HepG2 (cell line): ENCODE results near the gene NUP214. TPM values are rescaled to one million over a fixed set of nuclear protein-coding genes. Genes with fewer than 3 reads are reported as not detected.

Experiments
- ATAC-seq: fragments of 200-7000 bp; cut with Tn5 transposase; 3 replicates; pipeline ENCODE4 v1.9.1; 2020; ENCODE audit warnings: mild to moderate bottlenecking, moderate library complexity
- BruUV-seq: library from RNA; stranded (reverse); fragments of 400-500 nt; replicated peaks from 2 replicates; lab custom pipeline; 2021; lab: Mats Ljungman, UMichigan
- CTCF ChIA-PET: fragments of 300-600 bp; formaldehyde crosslinking; extraction: SDS; loops from one replicate; lab custom pipeline; 2021; ENCODE audit warnings: low total read pairs, inconsistent platforms, low intra/inter-chr PET ratio; lab: Yijun Ruan, JAX
- POLR2A ChIA-PET: fragments of 350-600 bp; sonication (Branson Sonifier 250); formaldehyde crosslinking; loops from one replicate; lab custom pipeline; 2020; ENCODE audit warnings: antibody characterized with exemption, inconsistent platforms; lab: Yijun Ruan, JAX
- DNase-seq: peaks from one replicate; pipeline ENCODE4 v3.0.0-alpha.2; 2015; ENCODE audit warnings: low spot score
- FAIRE-seq: peaks from 3 replicates; lab custom pipeline; 2011; peaks lifted over from hg19 to GRCh38; lab: Jason Lieb, UNC
- H2AFZ ChIP-seq: one replicate; pipeline ENCODE4 v1.6.1; 2011; ENCODE audit warnings: low read length, inconsistent platforms
- H3K27ac ChIP-seq: fragments of 300-600 bp; 3 replicates; pipeline ENCODE4 v1.8.0; 2011; ENCODE audit warnings: mixed run types, mild to moderate bottlenecking, mixed read lengths, low read length, inconsistent platforms; ENCODE audit not compliant: insufficient read depth; ENCODE audit errors: extremely low read length
- H3K27me3 ChIP-seq, 2 experiments: fragments of 200-600 bp in 1 of 2; 2 replicates in 1 of 2; 3 replicates in 1 of 2; pipeline versions ENCODE4 v1.6.0 to v1.8.0; 2011; ENCODE audit warnings: low read length in 2 of 2, mild to moderate bottlenecking in 2 of 2, moderate library complexity in 2 of 2, inconsistent platforms in 1 of 2; ENCODE audit not compliant: insufficient read depth in 2 of 2, control insufficient read depth in 1 of 2
- H3K36me3 ChIP-seq, 2 experiments: fragments of 200-600 bp in 1 of 2; replicated peaks in 1 of 2; 2 replicates in 1 of 2; 3 replicates in 1 of 2; pipeline versions ENCODE4 v1.5.1 to v1.8.0; 2011; ENCODE audit warnings: low read length in 2 of 2, inconsistent platforms in 1 of 2; ENCODE audit not compliant: insufficient read depth in 2 of 2, control insufficient read depth in 1 of 2
- H3K4me1 ChIP-seq: 2 replicates; pipeline ENCODE4 v1.5.1; 2012; ENCODE audit warnings: low read length, inconsistent platforms; ENCODE audit not compliant: insufficient read depth
- H3K4me2 ChIP-seq: 2 replicates; pipeline ENCODE4 v1.6.0; 2011; ENCODE audit warnings: low read depth, low read length, inconsistent platforms
- H3K4me3 ChIP-seq, 3 experiments: fragments of 200-600 bp in 1 of 3; sonication (generic), shearing (Covaris generic) in 1 of 3; replicated peaks in 1 of 3; 2 replicates each; pipeline ENCODE4 v1.5.1; 2011 to 2016; ENCODE audit warnings: low read length in 3 of 3, inconsistent platforms in 2 of 3, low read depth in 2 of 3, mild to moderate bottlenecking in 2 of 3, control low read depth in 1 of 3, mixed read lengths in 1 of 3; ENCODE audit not compliant: insufficient read depth in 1 of 3
- H3K79me2 ChIP-seq: one replicate; pipeline ENCODE4 v1.6.1; 2011; ENCODE audit warnings: low read length, inconsistent platforms; ENCODE audit not compliant: insufficient read depth
- H3K9ac ChIP-seq: 2 replicates; pipeline ENCODE4 v1.6.0; 2011; ENCODE audit warnings: mild to moderate bottlenecking, low read depth, low read length, inconsistent platforms; ENCODE audit not compliant: insufficient read depth
- H3K9me3 ChIP-seq: 2 replicates; pipeline ENCODE4 v1.5.1; 2012; ENCODE audit warnings: mild to moderate bottlenecking, low read length
- H4K20me1 ChIP-seq: 2 replicates; pipeline ENCODE4 v1.6.0; 2011; ENCODE audit warnings: inconsistent platforms, mild to moderate bottlenecking, low read length, moderate library complexity; ENCODE audit not compliant: insufficient read depth
- CBX5 ChIP-seq: sonication (generic); formaldehyde crosslinking; IDR thresholded peaks from 2 replicates; pipeline ENCODE4 v1.4.0; 2020; ENCODE audit warnings: missing genetic modification reagents, borderline replicate concordance
- CTCF ChIP-seq: sonication (generic); formaldehyde crosslinking; IDR thresholded peaks from 2 replicates; pipeline ENCODE4 v1.5.0; 2020; ENCODE audit warnings: mild to moderate bottlenecking, missing genetic modification reagents, moderate library complexity
- HMGA1 ChIP-seq: sonication (generic); formaldehyde crosslinking; conservative IDR thresholded peaks from 2 replicates; pipeline ENCODE4 v1.4.0; 2020; ENCODE audit warnings: missing genetic modification reagents
- ISL2 ChIP-seq: sonication (generic); formaldehyde crosslinking; IDR thresholded peaks from 2 replicates; pipeline ENCODE4 v1.5.0; 2020; ENCODE audit warnings: missing genetic modification reagents
- POLR2G ChIP-seq: fragments of 200-400 bp; formaldehyde crosslinking; IDR thresholded peaks from 2 replicates; pipeline ENCODE4 v1.6.1; 2018; ENCODE audit warnings: mild to moderate bottlenecking, low read depth, low read length, moderate library complexity
- ZFP36L1 ChIP-seq: sonication (generic); formaldehyde crosslinking; IDR thresholded peaks from 2 replicates; pipeline ENCODE4 v1.8.0; 2022; ENCODE audit warnings: mild to moderate bottlenecking, missing genetic modification reagents, moderate library complexity
- ZHX1 ChIP-seq: sonication (generic); formaldehyde crosslinking; IDR thresholded peaks from 2 replicates; pipeline ENCODE4 v1.8.1; 2022; ENCODE audit warnings: low read depth, mild to moderate bottlenecking, missing genetic modification reagents
- ZNF10 ChIP-seq: sonication (generic); formaldehyde crosslinking; IDR thresholded peaks from 2 replicates; pipeline ENCODE4 v1.4.0; 2020; ENCODE audit warnings: mild to moderate bottlenecking, low read depth, missing genetic modification reagents, borderline replicate concordance
- ZNF256 ChIP-seq: sonication (generic); formaldehyde crosslinking; conservative IDR thresholded peaks from 2 replicates; pipeline ENCODE4 v1.4.0; 2020; ENCODE audit warnings: missing genetic modification reagents
- ZNF292 ChIP-seq: sonication (generic); formaldehyde crosslinking; IDR thresholded peaks from 2 replicates; pipeline ENCODE4 v1.8.1; 2022; ENCODE audit warnings: mild to moderate bottlenecking, low read depth, missing genetic modification reagents, borderline replicate concordance
- ZNF501 ChIP-seq: sonication (generic); formaldehyde crosslinking; IDR thresholded peaks from 2 replicates; pipeline ENCODE4 v1.5.1; 2020; ENCODE audit warnings: mild to moderate bottlenecking, moderate library complexity, missing genetic modification reagents
- ZNF747 ChIP-seq: sonication (generic); formaldehyde crosslinking; IDR thresholded peaks from 2 replicates; pipeline ENCODE4 v1.8.1; 2023; ENCODE audit warnings: missing genetic modification reagents, mild to moderate bottlenecking, borderline replicate concordance
- ZNF761 ChIP-seq: sonication (generic); formaldehyde crosslinking; conservative IDR thresholded peaks from 2 replicates; pipeline ENCODE4 v1.4.0; 2020; ENCODE audit warnings: mild to moderate bottlenecking, missing genetic modification reagents
- ZNF777 ChIP-seq: sonication (generic); formaldehyde crosslinking; IDR thresholded peaks from 2 replicates; pipeline ENCODE4 v1.4.0; 2020; ENCODE audit warnings: missing genetic modification reagents
- ZNF841 ChIP-seq: sonication (generic); formaldehyde crosslinking; IDR thresholded peaks from 2 replicates; pipeline ENCODE4 v1.8.1; 2023; ENCODE audit warnings: missing genetic modification reagents, borderline replicate concordance
- ZSCAN21 ChIP-seq: sonication (generic); formaldehyde crosslinking; IDR thresholded peaks from 2 replicates; pipeline ENCODE4 v1.8.0; 2022; ENCODE audit warnings: mild to moderate bottlenecking, missing genetic modification reagents, moderate library complexity, borderline replicate concordance
- WGBS: methylation state at CpG from one replicate; pipeline ENCODE4 v1.1.6; 2017; ENCODE audit warnings: low lambda C conversion rate; 5-methylcytosine and 5-hydroxymethylcytosine counted together
- in situ Hi-C: cut with HindIII; loops from 2 replicates; pipeline ENCODE4 v1.10.0; 2017; ENCODE audit warnings: low pct_unique_long_range_greater_than_20kb; ENCODE audit not compliant: extremely low pct_ligation_motif_present
- intact Hi-C: fragments of 100-400 bp; cut with micrococcal nuclease; formaldehyde crosslinking; loops from one replicate; pipeline ENCODE4 v1.10.0; 2022; ENCODE audit not compliant: unreplicated experiment
- polyA plus RNA-seq, 8 experiments: library from polyadenylated mRNA; depleted of rRNA in 3 of 8; stranded (reverse) in 7 of 8; unstranded in 1 of 8; fragments of >200 nt; fragmentation: Illumina TruSeq in 4 of 8; extraction: Trizol in 4 of 8; gene quantifications; 2 replicates each; pipeline versions ENCODE4 v1.2.1 to v1.2.3, GENCODE V29; 2011 to 2016; ENCODE audit warnings: low read depth in 4 of 8, missing spikeins in 1 of 8, mixed read lengths in 1 of 8; ENCODE audit not compliant: insufficient read depth in 1 of 8
- total RNA-seq, 5 experiments: library from RNA; depleted of rRNA; stranded (reverse); fragments of >200 nt; fragmentation: Illumina TruSeq; extraction: Trizol; gene quantifications; 2 replicates each; pipeline ENCODE4 v1.2.3, GENCODE V29; 2016; ENCODE audit warnings: low read depth in 1 of 5
- TF ChIP-seq, protein P1 (sequence below): sonication (generic); formaldehyde crosslinking; IDR thresholded peaks from 2 replicates; pipeline ENCODE4 v1.4.0; 2020; ENCODE audit warnings: missing genetic modification reagents

The NUP214 gene
- total and polyA plus RNA-seq, 2 of the 13 experiments (the other 11 are each of a cell fraction or from before 2014, with no cell fraction given): 8.4 to 16.0 TPM

DNA sequence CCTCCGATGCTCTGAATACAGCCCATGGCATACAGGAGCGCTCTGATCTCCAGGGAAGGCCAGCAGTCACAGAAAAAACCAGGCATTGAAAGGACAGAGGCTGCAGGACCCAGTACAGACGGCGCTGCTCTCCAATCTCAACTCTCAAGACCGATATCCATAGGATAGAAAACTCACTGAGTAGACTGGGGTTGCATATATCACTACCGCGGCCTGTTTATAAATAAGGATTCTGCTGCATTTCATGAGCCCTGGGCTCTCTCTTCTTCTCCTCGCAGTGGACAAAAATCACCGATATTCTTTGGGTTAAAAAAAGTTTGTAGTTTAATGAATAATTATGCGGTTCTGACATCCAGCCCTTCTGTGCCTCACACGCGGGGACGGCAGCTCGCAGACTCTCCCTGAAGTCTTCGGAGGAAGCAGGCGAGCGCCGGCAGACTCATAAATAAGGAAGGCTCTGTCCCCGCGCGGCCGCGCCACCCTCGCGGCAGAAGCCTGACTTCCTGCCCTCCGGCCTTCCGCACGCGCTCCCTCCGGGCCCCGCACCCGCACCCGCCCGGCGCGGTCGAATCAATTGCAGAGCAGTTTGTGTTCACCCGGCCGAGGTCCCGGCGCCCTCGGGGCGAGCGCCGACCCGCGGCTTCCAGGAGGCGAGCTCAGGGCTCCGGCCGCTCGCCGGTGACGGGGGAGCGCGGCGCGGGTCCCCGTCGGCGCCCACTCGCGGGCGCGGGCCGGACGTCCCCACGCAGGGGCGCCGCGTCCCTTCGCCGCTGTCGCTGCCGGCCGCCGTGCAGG lies 150.9 kb downstream of the NUP214 start, which contains the start of gene FAM78A:
TSS of gene FAM78A (minus strand) at position 417 of the 795 bp plus-strand sequence. CDS start at position 86, 331 bp downstream.
- Histone ChIP-seq H2AFZ (no peak within 1 kb of the TSS), H3K36me3 (no peaks in the 10 kb centered on the region), H3K4me3 (peak within 1 kb of the TSS; percentile 52 to 68 (median 57)), H3K4me2 (peak within 1 kb of the TSS; percentile 86), H3K9ac (no peak within 1 kb of the TSS), H3K27ac (no peak within 1 kb of the TSS), H4K20me1 (peaks cover 3% of the 10 kb centered on the region; the same call in 1 of the 2 replicates), H3K9me3 (no peaks in the 10 kb centered on the region), H3K4me1 (peaks cover 45% of the 10 kb centered on the region), H3K79me2 (no peaks in the 10 kb centered on the region), H3K27me3 (peaks cover 21 to 72% of the 10 kb centered on the region in 2 experiments)
- ATAC-seq (no peak), DNase-seq (no peak), FAIRE-seq (no peak)
- POLR2A ChIA-PET: no interaction called here
- CTCF ChIA-PET: no interaction called here
- in situ Hi-C loops (no loop called here), intact Hi-C loops (loop anchor here (5.0 to 10.0 kb wide), 2 partner anchors 49 to 99 kb away; no protein-coding TSS in a partner anchor)
- no TSS peak for BruUV-seq
- 44% methylated on average over 17 of the region's 76 CpGs for WGBS
- TF ChIP-seq, protein P1, sequence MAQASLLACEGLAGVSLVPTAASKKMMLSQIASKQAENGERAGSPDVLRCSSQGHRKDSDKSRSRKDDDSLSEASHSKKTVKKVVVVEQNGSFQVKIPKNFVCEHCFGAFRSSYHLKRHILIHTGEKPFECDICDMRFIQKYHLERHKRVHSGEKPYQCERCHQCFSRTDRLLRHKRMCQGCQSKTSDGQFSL (CRISPR knock-in tag): no peak
- 0 out of 2 replicates have a peak, but pooled peaks have one; percentile 13 for TF ChIP-seq ZNF777
- no peak for TF ChIP-seq ZNF841 (CRISPR knock-in tag)
- TF ChIP-seq POLR2G: no peak
- TF ChIP-seq ZNF761 (CRISPR knock-in tag): no peak
- no peak for TF ChIP-seq HMGA1 (CRISPR knock-in tag)
- no peak for TF ChIP-seq ZFP36L1 (CRISPR knock-in tag)
- TF ChIP-seq ZNF10 (CRISPR knock-in tag): no peak
- TF ChIP-seq ZNF292: no peak
- no peak for TF ChIP-seq ZNF747 (CRISPR knock-in tag)
- no peak for TF ChIP-seq ZSCAN21 (CRISPR knock-in tag)
- no peak for TF ChIP-seq ISL2 (CRISPR knock-in tag)
- no peak for TF ChIP-seq CBX5
- TF ChIP-seq ZNF501 (CRISPR knock-in tag): no peak
- no peak for TF ChIP-seq ZHX1 (CRISPR knock-in tag)
- no peak for TF ChIP-seq ZNF256
- TF ChIP-seq CTCF (CRISPR knock-in tag): peak; percentile 23; the same call in 1 of the 2 replicates
